Left colon (tissue), 2 donors: Measurements from ENCODE around the gene TEX44. TPM values are rescaled to one million over a fixed set of nuclear protein-coding genes. Genes with fewer than 3 reads are reported as not detected.

ENCODE experiments used
- total RNA-seq, 2 donors: library from RNA; stranded (reverse); fragmentation: NEBNext Ultra II Directional; extraction: Animal tissue kit (Norgen Biotek cat#: 25700); gene quantifications; one replicate each; pipeline ENCODE4 v1.2.1, GENCODE V29; 2021
- donor health status: DM: no; HTN: no; CAD: no.
- donor health status: DM: yes; HTN: yes; CAD: no.

Gene TEX44
- total RNA-seq, 2 donors from 2014 or later = not detected

Other genes starting within 250 kb of the TEX44 start
- 100 to 1,000 TPM; 110 to 461 TPM for gene B3GNT7, start 197.2 kb upstream of the TEX44 start, total RNA-seq
- 100 to 1,000 TPM; 229 to 335 TPM for gene NCL, start 128.4 kb upstream of the TEX44 start, total RNA-seq
- 1 to 10 TPM in 1 of 2 donors, under 1 TPM in 1; 0.15 to 1.3 TPM for gene NMUR1, start 62.4 kb upstream of the TEX44 start, total RNA-seq
- gene PTMA, start 115.7 kb downstream of the TEX44 start, total RNA-seq = 100 to 1,000 TPM; 775 to 846 TPM
- 10 to 100 TPM; 16.2 to 17.5 TPM for gene PDE6D, start 188.4 kb downstream of the TEX44 start, total RNA-seq
- 10 to 100 TPM; 21.7 to 28.1 TPM for gene COPS7B, start 193.6 kb downstream of the TEX44 start, total RNA-seq